GM12892 (cell line): Measurements from ENCODE around the gene CDH23.

Experiments used
- POLR2A ChIP-seq: IDR thresholded peaks from 2 replicates; pipeline ENCODE4 v1.6.1; 2011; ENCODE audit warnings: low read depth, low read length, control low read depth
- POLR2AphosphoS5 ChIP-seq: IDR thresholded peaks from 2 replicates; pipeline ENCODE4 v1.6.1; 2011; ENCODE audit warnings: low read depth, low read length, control low read depth
- TAF1 ChIP-seq: IDR thresholded peaks from 2 replicates; pipeline ENCODE4 v1.6.1; 2011; ENCODE audit warnings: low read depth, mild to moderate bottlenecking, control low read depth, low read length, borderline replicate concordance

DNA sequence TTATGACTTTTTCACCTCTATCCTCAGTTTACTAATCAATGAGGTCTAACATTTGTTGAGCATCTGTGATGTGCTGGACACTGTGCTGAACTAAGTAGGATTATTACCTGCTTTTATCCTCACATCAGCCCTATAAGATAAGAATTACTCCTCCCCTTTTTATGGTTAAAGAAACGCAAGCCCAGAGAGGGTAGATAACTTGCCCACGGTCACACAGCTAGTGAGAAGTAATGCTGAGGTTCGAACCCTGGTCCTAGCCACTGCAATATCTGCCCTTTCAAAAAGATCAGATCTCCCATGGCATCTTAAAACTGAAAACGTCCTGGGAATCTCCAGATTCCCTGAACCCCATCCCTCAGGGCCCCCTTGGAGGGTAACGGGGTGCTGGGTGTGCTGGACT is 204.6 kb downstream of the CDH23 start:
- TF ChIP-seq POLR2A (no peak), POLR2AphosphoS5 (no peak), TAF1 (no peak)
